Neural progenitor cell (in vitro differentiated cells): Measurements from ENCODE around the gene CHDH. TPM values are rescaled to one million over a fixed set of nuclear protein-coding genes. Genes with fewer than 3 reads are reported as not detected.
A peak's percentile ranks its signal among the peaks of the same experiment; 100 is the strongest.

Experiments
- DNase-seq: peaks from one replicate; pipeline ENCODE4 v3.0.0-alpha.2; 2016; ENCODE audit warnings: low spot score
- H2AFZ ChIP-seq: fragments of 200-600 bp; sonication (generic); replicated peaks from 2 replicates; pipeline ENCODE4 v1.6.1; 2016; ENCODE audit warnings: antibody characterized with exemption
- H3F3A ChIP-seq: fragments of 200-600 bp; sonication (generic); 2 replicates; pipeline ENCODE4 v1.6.1; 2016; ENCODE audit warnings: antibody characterized with exemption, low read depth
- H3K27ac ChIP-seq: fragments of 200-600 bp; sonication (generic); 2 replicates; pipeline ENCODE4 v1.5.1; 2016; ENCODE audit warnings: mild to moderate bottlenecking
- H3K27me3 ChIP-seq: fragments of 200-600 bp; sonication (generic); 2 replicates; pipeline ENCODE4 v1.6.1; 2016; ENCODE audit warnings: mild to moderate bottlenecking, moderate library complexity
- H3K36me3 ChIP-seq: fragments of 200-600 bp; sonication (generic); 2 replicates; pipeline ENCODE4 v1.5.1; 2016
- H3K4me1 ChIP-seq: fragments of 200-600 bp; sonication (generic); 2 replicates; pipeline ENCODE4 v1.6.1; 2016; ENCODE audit warnings: mixed run types
- H3K4me2 ChIP-seq: fragments of 200-600 bp; sonication (generic); 2 replicates; pipeline ENCODE4 v1.6.1; 2016
- H3K4me3 ChIP-seq: fragments of 200-600 bp; sonication (generic); 2 replicates; pipeline ENCODE4 v1.5.1; 2016
- H3K79me2 ChIP-seq: fragments of 200-600 bp; sonication (generic); 2 replicates; pipeline ENCODE4 v1.6.1; 2016; ENCODE audit warnings: low read depth
- H3K9ac ChIP-seq: fragments of 200-600 bp; sonication (generic); 2 replicates; pipeline ENCODE4 v1.6.1; 2016
- H3K9me3 ChIP-seq: fragments of 200-600 bp; sonication (generic); 2 replicates; pipeline ENCODE4 v1.5.1; 2016; ENCODE audit warnings: low read depth
- H4K20me1 ChIP-seq: fragments of 200-600 bp; sonication (generic); 2 replicates; pipeline ENCODE4 v1.6.1; 2016; ENCODE audit warnings: low read depth
- H3K27ac Mint-ChIP-seq: 3 replicates; pipeline ENCODE4 v1.8.0; 2021; ENCODE audit warnings: mixed read lengths
- H3K27me3 Mint-ChIP-seq: 2 replicates; pipeline ENCODE4 v1.8.0; 2022; ENCODE audit warnings: low read depth, mild to moderate bottlenecking, inconsistent platforms, moderate library complexity, mixed read lengths; ENCODE audit not compliant: insufficient read depth
- H3K36me3 Mint-ChIP-seq: 3 replicates; pipeline ENCODE4 v1.8.0; 2021; ENCODE audit warnings: mixed read lengths
- H3K4me1 Mint-ChIP-seq: 3 replicates; pipeline ENCODE4 v1.8.0; 2021; ENCODE audit warnings: mixed read lengths
- H3K4me3 Mint-ChIP-seq: 3 replicates; pipeline ENCODE4 v1.8.0; 2021; ENCODE audit warnings: mild to moderate bottlenecking, moderate library complexity, mixed read lengths
- H3K9me3 Mint-ChIP-seq: 3 replicates; pipeline ENCODE4 v1.8.0; 2020; ENCODE audit warnings: mixed read lengths
- EZH2 ChIP-seq: fragments of 200-600 bp; sonication (generic); IDR thresholded peaks from 2 replicates; pipeline ENCODE4 v1.6.1; 2017; ENCODE audit warnings: antibody characterized with exemption, mild to moderate bottlenecking, moderate library complexity
- EZH2phosphoT487 ChIP-seq: fragments of 200-600 bp; sonication (generic); IDR thresholded peaks from 2 replicates; pipeline ENCODE4 v1.6.1; 2017; ENCODE audit warnings: antibody characterized with exemption
- total RNA-seq: library from RNA; depleted of rRNA; stranded (reverse); fragments of >200 nt; gene quantifications from 2 replicates; pipeline ENCODE4 v1.2.3, GENCODE V29; 2015; ENCODE audit warnings: low replicate concordance
- TF ChIP-seq, protein P1 (sequence below): fragments of 200-600 bp; sonication (generic); IDR thresholded peaks from 2 replicates; pipeline ENCODE4 v1.5.1; 2017; ENCODE audit warnings: antibody characterized with exemption, mild to moderate bottlenecking

CHDH gene
- total RNA-seq, 1 donor from 2014 or later, result 1.5 TPM

DNA sequence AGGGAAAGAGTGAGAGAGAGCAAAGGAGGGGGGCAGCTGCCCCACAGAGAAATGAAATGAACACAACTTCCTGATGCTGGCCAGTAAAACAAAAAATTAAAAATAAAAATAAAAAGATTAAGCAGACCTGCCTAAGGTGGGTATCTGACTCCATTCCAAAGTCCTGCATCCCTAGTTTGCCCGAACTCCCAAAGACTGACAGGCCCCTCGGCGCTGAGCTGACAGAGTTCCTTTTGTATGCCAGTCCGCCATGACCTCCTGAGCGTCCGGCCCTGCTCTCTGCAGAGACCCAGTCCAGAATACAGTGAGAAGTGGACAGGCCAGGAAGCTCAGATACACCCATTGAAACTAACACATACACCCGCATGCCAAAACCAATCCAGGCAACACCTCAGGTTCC lies 54.9 kb downstream of the CHDH start:
- peak overlapping the region; percentile 65 for H3K27ac ChIP-seq
- H3K9me3 ChIP-seq, result no peaks in the 10 kb centered on the region
- Mint-ChIP-seq H3K4me3 (no peak overlapping the region), H3K36me3 (no peaks in the 10 kb centered on the region), H3K27ac (peak overlapping the region; percentile 18), H3K4me1 (peaks cover 24% of the 10 kb centered on the region), H3K9me3 (no peaks in the 10 kb centered on the region), H3K27me3 (no peaks in the 10 kb centered on the region)
- no peak overlapping the region for H3K9ac ChIP-seq
- no peaks in the 10 kb centered on the region for H3K36me3 ChIP-seq
- no peaks in the 10 kb centered on the region for H4K20me1 ChIP-seq
- TF ChIP-seq EZH2phosphoT487 (no peak), EZH2 (no peak)
- TF ChIP-seq, protein P1, sequence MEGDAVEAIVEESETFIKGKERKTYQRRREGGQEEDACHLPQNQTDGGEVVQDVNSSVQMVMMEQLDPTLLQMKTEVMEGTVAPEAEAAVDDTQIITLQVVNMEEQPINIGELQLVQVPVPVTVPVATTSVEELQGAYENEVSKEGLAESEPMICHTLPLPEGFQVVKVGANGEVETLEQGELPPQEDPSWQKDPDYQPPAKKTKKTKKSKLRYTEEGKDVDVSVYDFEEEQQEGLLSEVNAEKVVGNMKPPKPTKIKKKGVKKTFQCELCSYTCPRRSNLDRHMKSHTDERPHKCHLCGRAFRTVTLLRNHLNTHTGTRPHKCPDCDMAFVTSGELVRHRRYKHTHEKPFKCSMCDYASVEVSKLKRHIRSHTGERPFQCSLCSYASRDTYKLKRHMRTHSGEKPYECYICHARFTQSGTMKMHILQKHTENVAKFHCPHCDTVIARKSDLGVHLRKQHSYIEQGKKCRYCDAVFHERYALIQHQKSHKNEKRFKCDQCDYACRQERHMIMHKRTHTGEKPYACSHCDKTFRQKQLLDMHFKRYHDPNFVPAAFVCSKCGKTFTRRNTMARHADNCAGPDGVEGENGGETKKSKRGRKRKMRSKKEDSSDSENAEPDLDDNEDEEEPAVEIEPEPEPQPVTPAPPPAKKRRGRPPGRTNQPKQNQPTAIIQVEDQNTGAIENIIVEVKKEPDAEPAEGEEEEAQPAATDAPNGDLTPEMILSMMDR, result no peak
- peaks cover 10% of the 10 kb centered on the region for H3F3A ChIP-seq
- peaks cover 15% of the 10 kb centered on the region for H3K4me1 ChIP-seq
- H3K27me3 ChIP-seq, result no peaks in the 10 kb centered on the region
- no peak for DNase-seq
- H2AFZ ChIP-seq, result no peak overlapping the region
- no peaks in the 10 kb centered on the region for H3K79me2 ChIP-seq
- no peak overlapping the region for H3K4me2 ChIP-seq
- no peak overlapping the region for H3K4me3 ChIP-seq

DNA sequence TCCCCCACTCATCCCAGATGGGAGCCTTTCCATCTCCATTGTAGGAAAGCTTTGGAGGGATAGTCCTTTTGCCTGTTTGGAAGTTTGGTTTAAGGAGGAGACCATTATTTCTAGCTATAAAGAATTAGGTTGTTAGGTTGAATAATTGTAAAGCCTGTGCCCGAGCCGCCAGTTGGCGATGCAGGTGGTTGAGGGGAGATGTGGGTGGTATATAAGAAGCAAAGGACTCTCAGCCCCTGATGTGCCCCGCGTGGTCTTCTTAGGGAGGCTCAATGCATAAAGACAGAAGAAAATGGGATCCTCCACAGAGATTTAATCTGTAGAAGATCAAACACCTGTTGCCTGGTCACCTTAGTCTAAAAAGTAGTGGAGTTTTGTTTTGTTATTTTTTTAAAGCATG lies 55.7 kb downstream of the CHDH start:
- Histone ChIP-seq H4K20me1 (no peaks in the 10 kb centered on the region), H3K4me2 (peak overlapping the region; percentile 9), H3K36me3 (no peaks in the 10 kb centered on the region), H3K27ac (no peak overlapping the region), H3F3A (peaks cover 10% of the 10 kb centered on the region), H3K9ac (no peak overlapping the region), H3K4me3 (no peak overlapping the region), H3K79me2 (no peaks in the 10 kb centered on the region), H2AFZ (no peak overlapping the region), H3K4me1 (peaks cover 15% of the 10 kb centered on the region), H3K9me3 (no peaks in the 10 kb centered on the region), H3K27me3 (no peaks in the 10 kb centered on the region)
- DNase-seq, result no peak
- H3K4me3 Mint-ChIP-seq, result no peak overlapping the region
- peaks cover 20% of the 10 kb centered on the region for H3K4me1 Mint-ChIP-seq
- TF ChIP-seq, protein P1, result no peak
- H3K27me3 Mint-ChIP-seq, result peaks cover 2% of the 10 kb centered on the region
- no peaks in the 10 kb centered on the region for H3K9me3 Mint-ChIP-seq
- no peaks in the 10 kb centered on the region for H3K36me3 Mint-ChIP-seq
- H3K27ac Mint-ChIP-seq, result no peak overlapping the region

DNA sequence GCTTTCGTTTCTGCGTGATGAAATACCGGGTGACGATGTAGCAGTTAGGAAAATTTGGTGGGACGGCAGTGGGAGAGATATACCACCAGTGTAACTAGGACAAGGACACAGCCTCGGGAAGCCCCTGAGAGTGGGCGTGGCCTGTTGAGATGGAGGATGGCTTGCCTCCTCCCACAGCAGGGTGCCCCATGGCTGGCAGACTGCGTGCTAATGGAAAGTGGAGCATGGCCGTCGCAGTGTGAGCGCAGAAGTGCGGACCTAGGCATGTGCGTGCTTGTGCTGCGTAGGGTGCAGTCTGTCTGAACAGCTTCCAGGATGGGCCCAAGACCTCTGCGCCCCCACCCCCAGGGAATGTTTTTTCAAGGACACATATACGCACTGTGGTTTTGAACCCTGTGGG lies 56.8 kb downstream of the CHDH start:
- Histone ChIP-seq H3K79me2 (no peaks in the 10 kb centered on the region), H3K27ac (no peak overlapping the region), H3K4me3 (no peak overlapping the region), H3K36me3 (no peaks in the 10 kb centered on the region), H3K4me1 (peaks cover 15% of the 10 kb centered on the region), H2AFZ (no peak overlapping the region), H3K9me3 (no peaks in the 10 kb centered on the region), H3K4me2 (no peak overlapping the region), H3K27me3 (no peaks in the 10 kb centered on the region), H4K20me1 (no peaks in the 10 kb centered on the region), H3K9ac (no peak overlapping the region), H3F3A (peaks cover 10% of the 10 kb centered on the region)
- H3K27me3 Mint-ChIP-seq, result peaks cover 2% of the 10 kb centered on the region
- peaks cover 16% of the 10 kb centered on the region for H3K4me1 Mint-ChIP-seq
- TF ChIP-seq EZH2phosphoT487 (no peak), EZH2 (no peak)
- TF ChIP-seq, protein P1, result no peak
- no peak overlapping the region for H3K4me3 Mint-ChIP-seq
- DNase-seq, result no peak
- no peaks in the 10 kb centered on the region for H3K36me3 Mint-ChIP-seq
- no peak overlapping the region for H3K27ac Mint-ChIP-seq
- no peaks in the 10 kb centered on the region for H3K9me3 Mint-ChIP-seq

DNA sequence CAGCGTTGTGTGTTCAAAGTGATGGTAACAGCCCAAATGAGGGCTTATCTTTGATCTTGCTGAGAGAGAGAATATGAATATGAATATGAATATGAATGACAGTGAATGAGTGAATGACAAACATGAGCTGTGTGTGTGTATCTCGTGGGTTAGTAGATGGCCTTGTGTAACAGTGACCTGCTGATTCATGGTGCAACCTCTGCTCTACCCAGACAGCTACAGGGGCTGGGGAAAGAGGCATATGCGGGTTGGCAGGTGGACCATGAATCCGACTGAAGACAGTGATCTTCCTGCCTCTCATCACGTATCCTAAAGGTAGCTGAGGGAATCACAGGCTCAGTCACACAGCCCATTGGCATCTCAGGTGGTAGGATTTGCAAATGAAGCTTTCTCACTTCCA lies 58.2 kb downstream of the CHDH start:
- no peak overlapping the region for H2AFZ ChIP-seq
- Mint-ChIP-seq H3K4me3 (no peak overlapping the region), H3K36me3 (no peaks in the 10 kb centered on the region), H3K27ac (no peak overlapping the region), H3K4me1 (peaks cover 16% of the 10 kb centered on the region), H3K27me3 (peaks cover 2% of the 10 kb centered on the region), H3K9me3 (no peaks in the 10 kb centered on the region)
- H3K27me3 ChIP-seq, result no peaks in the 10 kb centered on the region
- no peaks in the 10 kb centered on the region for H3K79me2 ChIP-seq
- H4K20me1 ChIP-seq, result no peaks in the 10 kb centered on the region
- H3K27ac ChIP-seq, result no peak overlapping the region
- peaks cover 10% of the 10 kb centered on the region for H3F3A ChIP-seq
- no peak overlapping the region for H3K4me2 ChIP-seq
- no peaks in the 10 kb centered on the region for H3K36me3 ChIP-seq
- no peak overlapping the region for H3K4me3 ChIP-seq
- no peaks in the 10 kb centered on the region for H3K9me3 ChIP-seq
- TF ChIP-seq, protein P1, result no peak
- TF ChIP-seq EZH2phosphoT487 (no peak), EZH2 (no peak)
- DNase-seq, result no peak
- H3K9ac ChIP-seq, result no peak overlapping the region
- peaks cover 15% of the 10 kb centered on the region for H3K4me1 ChIP-seq
